T-helper 22 cell (primary cell): ENCODE data around the gene MTOR.
A peak's percentile ranks its signal among the peaks of the same experiment; 100 is the strongest.
"Not testable (repeated sequence)": the region's sequence is repeated elsewhere in the genome, so short reads cannot be mapped to it uniquely, and the experiment has no call there.

Experiments
- DNase-seq: peaks from one replicate; pipeline ENCODE4 v3.0.0-alpha.2; 2020; ENCODE audit warnings: low read depth

The MTOR gene

GRCh38 chr1:11262171-11263049 is at the start of gene MTOR:
MTOR (minus strand) TSS chr1:11262551; CDS start chr1:11259409, 3,142 bp downstream.
- peak; percentile 98 for DNase-seq

- no peak for DNase-seq
Measured at GRCh38 chr1:11309385-11309784, 47.0 kb upstream of the MTOR start.

- no peak for DNase-seq
Measured at GRCh38 chr1:11308699-11309224, 46.4 kb upstream of the MTOR start.

GRCh38 chr1:11307852-11308251 is 45.5 kb upstream of the MTOR start:
- DNase-seq, result no peak

GRCh38 chr1:11305516-11305915 is 43.2 kb upstream of the MTOR start:
- not testable (repeated sequence) for DNase-seq

- no peak for DNase-seq
Measured at GRCh38 chr1:11302366-11302765, 40.0 kb upstream of the MTOR start.

- DNase-seq, result no peak
Measured at GRCh38 chr1:11301601-11302000, 39.2 kb upstream of the MTOR start.

GRCh38 chr1:11299225-11299574 is 36.8 kb upstream of the MTOR start:
- DNase-seq, result no peak

- DNase-seq, result no peak
Measured at GRCh38 chr1:11298390-11299224, 36.3 kb upstream of the MTOR start.

GRCh38 chr1:11297774-11298173 is 35.4 kb upstream of the MTOR start:
- not testable (repeated sequence) for DNase-seq

GRCh38 chr1:11295905-11296304 is 33.6 kb upstream of the MTOR start:
- DNase-seq, result no peak

GRCh38 chr1:11294951-11295350 is 32.6 kb upstream of the MTOR start:
- DNase-seq, result no peak

- DNase-seq, result no peak
Measured at GRCh38 chr1:11293856-11294255, 31.5 kb upstream of the MTOR start.

- no peak for DNase-seq
Measured at GRCh38 chr1:11291049-11291448, 28.7 kb upstream of the MTOR start.

GRCh38 chr1:11289064-11289463 is 26.7 kb upstream of the MTOR start:
- DNase-seq, result no peak

- no peak for DNase-seq
Measured at GRCh38 chr1:11286735-11287410, 24.5 kb upstream of the MTOR start.

- no peak for DNase-seq
Measured at GRCh38 chr1:11285883-11286734, 23.8 kb upstream of the MTOR start.

- no peak for DNase-seq
Measured at GRCh38 chr1:11284784-11285183, 22.4 kb upstream of the MTOR start.

GRCh38 chr1:11283151-11283550 is 20.8 kb upstream of the MTOR start:
- DNase-seq, result no peak

- no peak for DNase-seq
Measured at GRCh38 chr1:11281518-11282331, 19.4 kb upstream of the MTOR start.
